B cell (primary cell): ENCODE data around the gene CSMD2. TPM values are rescaled to one million over a fixed set of nuclear protein-coding genes. Genes with fewer than 3 reads are reported as not detected.

Source experiments
- ATAC-seq: fragments of 200-7000 bp; cut with Tn5 transposase; one replicate; pipeline ENCODE4 v1.10.0; 2021; ENCODE audit warnings: low read depth, mild to moderate bottlenecking, moderate number of reproducible peaks, moderate library complexity
- CTCF ChIA-PET: fragments of 350-600 bp; sonication (Branson Sonifier 250); formaldehyde crosslinking; loops from one replicate; lab custom pipeline; 2021; ENCODE audit warnings: antibody characterized with exemption, inconsistent platforms; lab: Charles Lee
- POLR2A ChIA-PET: fragments of 350-600 bp; sonication (Branson Sonifier 250); formaldehyde crosslinking; loops from one replicate; lab custom pipeline; 2021; ENCODE audit warnings: antibody characterized with exemption; lab: Charles Lee
- DNase-seq: peaks from one replicate; pipeline ENCODE4 v3.0.0; 2013
- H2AFZ ChIP-seq: 2 replicates; pipeline ENCODE4 v1.6.1; 2012; ENCODE audit warnings: mild to moderate bottlenecking, low read depth, low read length; ENCODE audit not compliant: insufficient read depth, poor library complexity, severe bottlenecking
- H3K27ac ChIP-seq, 2 donors: 1 replicate in 1 of 2; 2 replicates in 1 of 2; pipeline ENCODE4 v1.5.1; 2012 to 2013; ENCODE audit warnings: low read length in 2 of 2, mild to moderate bottlenecking in 2 of 2, moderate library complexity in 1 of 2
- H3K27me3 ChIP-seq, 4 experiments: fragments of 200-600 bp in 1 of 4; sonication (generic) in 1 of 4; replicated peaks in 1 of 4; 1 replicate in 2 of 4; 2 replicates in 2 of 4; pipeline versions ENCODE4 v1.6.1 to v1.7.0; 2013 to 2016; ENCODE audit warnings: low read length in 3 of 4, mild to moderate bottlenecking in 2 of 4, mixed read lengths in 1 of 4, moderate library complexity in 1 of 4; ENCODE audit not compliant: insufficient read depth in 4 of 4, control insufficient read depth in 3 of 4; ENCODE audit errors: control extremely low read depth in 1 of 4
- H3K36me3 ChIP-seq, 2 experiments: replicated peaks in 1 of 2; 1 replicate in 1 of 2; 2 replicates in 1 of 2; pipeline versions ENCODE4 v1.6.1 to v1.7.1; 2013; ENCODE audit warnings: low read length in 1 of 2; ENCODE audit not compliant: insufficient read depth in 2 of 2, control insufficient read depth in 1 of 2; ENCODE audit errors: control extremely low read depth in 1 of 2, extremely low read depth in 1 of 2
- H3K4me1 ChIP-seq, 2 donors: fragments of 200-600 bp in 1 of 2; sonication (generic) in 1 of 2; 1 replicate in 1 of 2; 2 replicates in 1 of 2; pipeline versions ENCODE4 v1.5.1 to v1.6.1; 2013 to 2017; ENCODE audit warnings: low read length in 2 of 2; ENCODE audit not compliant: control insufficient read depth in 2 of 2, insufficient read depth in 2 of 2
- H3K4me2 ChIP-seq: replicated peaks from 2 replicates; pipeline ENCODE3; 2012; ENCODE audit warnings: mild to moderate bottlenecking, low read depth, low read length; ENCODE audit not compliant: poor library complexity, severe bottlenecking
- H3K4me3 ChIP-seq, 5 experiments: fragments of 200-600 bp in 1 of 5; sonication (generic) in 1 of 5; 1 replicate in 3 of 5; 2 replicates in 2 of 5; pipeline versions ENCODE4 v1.5.1 to v1.7.0; 2011 to 2016; ENCODE audit warnings: low read length in 4 of 5, mild to moderate bottlenecking in 4 of 5, low read depth in 2 of 5, control low read depth in 1 of 5, moderate library complexity in 1 of 5; ENCODE audit not compliant: insufficient read depth in 1 of 5; ENCODE audit errors: control extremely low read depth in 1 of 5, extremely low read depth in 1 of 5
- H3K79me2 ChIP-seq: fragments of 200-600 bp; sonication (generic); one replicate; pipeline ENCODE4 v1.6.0; 2016; ENCODE audit warnings: low read length; ENCODE audit not compliant: control insufficient read depth, insufficient read depth
- H3K9ac ChIP-seq: fragments of 200-600 bp; sonication (generic); 2 replicates; pipeline ENCODE4 v1.6.1; 2017; ENCODE audit warnings: mild to moderate bottlenecking, low read length, moderate library complexity
- H3K9me3 ChIP-seq, 3 donors: one replicate each; pipeline versions ENCODE4 v1.6.1 to v1.7.1; 2013; ENCODE audit warnings: low read length in 2 of 3; ENCODE audit not compliant: control insufficient read depth in 2 of 3, insufficient read depth in 1 of 3; ENCODE audit errors: control extremely low read depth in 1 of 3
- H4K20me1 ChIP-seq: 2 replicates; pipeline ENCODE4 v1.6.0; 2012; ENCODE audit warnings: mild to moderate bottlenecking, low read length; ENCODE audit not compliant: insufficient read depth, control insufficient read depth, poor library complexity, severe bottlenecking
- H3K27ac Mint-ChIP-seq: one replicate; pipeline ENCODE4 v1.8.0; 2021; ENCODE audit warnings: mixed read lengths
- H3K27me3 Mint-ChIP-seq: one replicate; pipeline ENCODE4 v1.8.0; 2021; ENCODE audit warnings: mixed read lengths
- H3K4me1 Mint-ChIP-seq: one replicate; pipeline ENCODE4 v1.8.0; 2021; ENCODE audit warnings: mixed read lengths
- H3K4me3 Mint-ChIP-seq: one replicate; pipeline ENCODE4 v1.8.0; 2021; ENCODE audit warnings: mixed read lengths
- H3K9me3 Mint-ChIP-seq: one replicate; pipeline ENCODE4 v1.8.0; 2022; ENCODE audit warnings: mixed read lengths; ENCODE audit not compliant: insufficient read depth
- EZH2 ChIP-seq: IDR thresholded peaks from 2 replicates; pipeline ENCODE4 v1.6.1; 2012; ENCODE audit warnings: borderline replicate concordance, low read depth, mild to moderate bottlenecking, moderate library complexity, low read length; ENCODE audit not compliant: insufficient read depth, poor library complexity, severe bottlenecking
- WGBS: methylation state at CpG from one replicate; pipeline ENCODE4 v1.1.5; 2013; ENCODE audit warnings: missing lambda C conversion rate; ENCODE audit not compliant: insufficient coverage; 5-methylcytosine and 5-hydroxymethylcytosine counted together
- intact Hi-C: fragments of 100-400 bp; cut with micrococcal nuclease; formaldehyde crosslinking; loops from one replicate; pipeline ENCODE4 v1.10.0; 2022
- polyA plus RNA-seq: library from polyadenylated mRNA; depleted of rRNA; stranded (reverse); fragments of >200 nt; gene quantifications from 2 replicates; pipeline ENCODE4 v1.2.3, GENCODE V29; 2012
- total RNA-seq, 2 donors: library from RNA; stranded (reverse); fragments of 120-200 nt in 1 of 2; gene quantifications; 1 replicate in 1 of 2; 2 replicates in 1 of 2; pipeline versions ENCODE4 v1.2.3 to v1.2.4, GENCODE V29; 2013 to 2022
- TF ChIP-seq, protein P1 (sequence below): fragments of 200-600 bp; IDR thresholded peaks from one replicate; pipeline ENCODE4 v1.8.0; 2022; ENCODE audit warnings: antibody characterized with exemption, mild to moderate bottlenecking

Gene CSMD2
- total and polyA plus RNA-seq, 2 donors (not counting 1 experiment from before 2014, with no cell fraction given), result not detected

DNA sequence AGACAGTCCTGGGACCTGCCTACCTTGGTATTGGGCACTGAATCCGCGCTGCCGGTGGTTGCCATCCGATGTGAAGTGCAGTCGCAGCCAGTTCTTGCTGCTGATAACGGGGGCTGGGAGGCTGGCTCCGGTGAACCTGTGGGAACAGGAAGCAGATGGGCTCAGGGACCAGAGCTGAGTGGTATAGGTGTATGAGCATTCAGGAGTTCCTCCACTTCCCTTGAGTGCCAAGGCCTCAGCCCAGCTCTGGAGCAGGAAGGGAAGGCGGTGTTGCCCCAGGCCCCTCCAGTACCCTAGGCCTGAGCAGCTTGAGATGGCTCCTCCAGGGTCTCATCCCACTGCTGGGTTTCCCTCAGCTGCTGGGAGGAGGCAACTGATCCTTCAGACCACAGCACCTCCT is 318.2 kb downstream of the CSMD2 start:
- CTCF ChIA-PET, result no interaction called here
- POLR2A ChIA-PET, result no interaction called here
- H3K79me2 ChIP-seq, result no peaks in the 10 kb centered on the region
- H3K36me3 ChIP-seq, result no peaks in the 10 kb centered on the region
- no peak overlapping the region for H3K4me3 ChIP-seq
- TF ChIP-seq, protein P1, sequence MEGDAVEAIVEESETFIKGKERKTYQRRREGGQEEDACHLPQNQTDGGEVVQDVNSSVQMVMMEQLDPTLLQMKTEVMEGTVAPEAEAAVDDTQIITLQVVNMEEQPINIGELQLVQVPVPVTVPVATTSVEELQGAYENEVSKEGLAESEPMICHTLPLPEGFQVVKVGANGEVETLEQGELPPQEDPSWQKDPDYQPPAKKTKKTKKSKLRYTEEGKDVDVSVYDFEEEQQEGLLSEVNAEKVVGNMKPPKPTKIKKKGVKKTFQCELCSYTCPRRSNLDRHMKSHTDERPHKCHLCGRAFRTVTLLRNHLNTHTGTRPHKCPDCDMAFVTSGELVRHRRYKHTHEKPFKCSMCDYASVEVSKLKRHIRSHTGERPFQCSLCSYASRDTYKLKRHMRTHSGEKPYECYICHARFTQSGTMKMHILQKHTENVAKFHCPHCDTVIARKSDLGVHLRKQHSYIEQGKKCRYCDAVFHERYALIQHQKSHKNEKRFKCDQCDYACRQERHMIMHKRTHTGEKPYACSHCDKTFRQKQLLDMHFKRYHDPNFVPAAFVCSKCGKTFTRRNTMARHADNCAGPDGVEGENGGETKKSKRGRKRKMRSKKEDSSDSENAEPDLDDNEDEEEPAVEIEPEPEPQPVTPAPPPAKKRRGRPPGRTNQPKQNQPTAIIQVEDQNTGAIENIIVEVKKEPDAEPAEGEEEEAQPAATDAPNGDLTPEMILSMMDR, result no peak
- no peak for TF ChIP-seq EZH2
- no peak for ATAC-seq
- H3K9me3 ChIP-seq, result peaks cover 0 to 5% (median 0%) of the 10 kb centered on the region in 3 donors
- no peaks in the 10 kb centered on the region for H3K4me1 Mint-ChIP-seq
- intact Hi-C loops, result no loop called here
- H3K4me1 ChIP-seq, result no peaks in the 10 kb centered on the region
- H3K4me3 Mint-ChIP-seq, result no peak overlapping the region
- no peaks in the 10 kb centered on the region for H3K9me3 Mint-ChIP-seq
- H3K4me2 ChIP-seq, result no peak overlapping the region
- H3K9ac ChIP-seq, result no peak overlapping the region
- WGBS, result 97% methylated on average over 8 of the region's 8 CpGs
- no peak overlapping the region for H2AFZ ChIP-seq
- no peak overlapping the region for H3K27ac Mint-ChIP-seq
- peaks cover 0 to 4% (median 0%) of the 10 kb centered on the region in 4 experiments for H3K27me3 ChIP-seq
- H4K20me1 ChIP-seq, result no peaks in the 10 kb centered on the region
- H3K27ac ChIP-seq, result no peak overlapping the region
- H3K27me3 Mint-ChIP-seq, result peaks cover under 1% of the 10 kb centered on the region
- no peak for DNase-seq

DNA sequence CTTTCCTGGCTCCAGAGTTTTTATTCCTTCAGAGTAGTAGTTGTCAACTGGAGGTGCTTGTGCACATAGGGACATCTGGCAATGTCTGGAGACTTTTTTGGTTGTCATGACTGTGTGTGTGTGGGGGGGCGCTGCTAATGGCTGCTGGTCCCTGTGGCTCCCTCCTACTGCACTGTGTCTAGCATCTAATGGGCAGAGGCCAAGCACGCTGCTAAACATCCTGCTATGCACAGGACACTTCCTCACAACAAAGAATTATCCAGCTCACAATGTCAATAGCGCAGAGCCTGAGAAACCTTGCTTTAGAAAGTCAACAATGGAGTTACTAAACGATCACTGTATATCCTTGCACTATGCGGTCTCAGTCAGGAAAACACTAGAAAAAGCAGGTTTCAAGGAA is 320.9 kb downstream of the CSMD2 start:
- no peaks in the 10 kb centered on the region for H3K4me1 ChIP-seq
- no peak overlapping the region for H3K4me3 Mint-ChIP-seq
- H3K9me3 Mint-ChIP-seq, result no peaks in the 10 kb centered on the region
- no peaks in the 10 kb centered on the region for H3K4me1 Mint-ChIP-seq
- no peak overlapping the region for H3K9ac ChIP-seq
- H3K4me2 ChIP-seq, result no peak overlapping the region
- ChIA-PET CTCF (no interaction called here), POLR2A (no interaction called here)
- TF ChIP-seq EZH2, result no peak
- TF ChIP-seq, protein P1, result no peak
- no peaks in the 10 kb centered on the region for H4K20me1 ChIP-seq
- intact Hi-C loops, result no loop called here
- H3K79me2 ChIP-seq, result no peaks in the 10 kb centered on the region
- WGBS, result 83% methylated on average over 4 of the region's 5 CpGs
- H3K27me3 ChIP-seq, result peaks cover 0 to 3% (median 0%) of the 10 kb centered on the region in 4 experiments
- no peaks in the 10 kb centered on the region for H3K36me3 ChIP-seq
- DNase-seq (no peak), ATAC-seq (no peak)
- H3K9me3 ChIP-seq, result peaks cover 0 to 5% (median 0%) of the 10 kb centered on the region in 3 donors
- no peak overlapping the region for H2AFZ ChIP-seq
- H3K27ac ChIP-seq, result no peak overlapping the region
- H3K27ac Mint-ChIP-seq, result no peak overlapping the region
- H3K27me3 Mint-ChIP-seq, result no peaks in the 10 kb centered on the region
- H3K4me3 ChIP-seq, result no peak overlapping the region
